ENCODE results near the gene UNC5C.

The UNC5C gene

GRCh38 chr4:95439896-95440295 is 108.9 kb downstream of the UNC5C start:
- no peak overlapping the region for H3K27ac ChIP-seq (ENCODE audit: low read depth, low read length)
- H3K4me1 ChIP-seq (ENCODE audit: control insufficient read depth in 1 of 2, insufficient read depth in 2 of 2, low read length in 2 of 2), result no peaks in the 10 kb centered on the region
- H3K9me3 ChIP-seq (ENCODE audit: control insufficient read depth in 1 of 2, low read length in 2 of 2), result no peaks in the 10 kb centered on the region
- no peak overlapping the region for H3K4me3 ChIP-seq (ENCODE audit: low read depth in 1 of 2, low read length in 2 of 2)
- H3K9ac ChIP-seq (ENCODE audit: low read depth in 1 of 2, low read length in 2 of 2), result no peak overlapping the region
- no peaks in the 10 kb centered on the region for H3K36me3 ChIP-seq (ENCODE audit: control insufficient read depth in 1 of 2, insufficient read depth in 2 of 2, low read length in 2 of 2)
- H3K27me3 ChIP-seq (ENCODE audit: control insufficient read depth in 1 of 2, insufficient read depth in 2 of 2, low read length in 2 of 2), result no peaks in the 10 kb centered on the region

GRCh38 chr4:95439071-95439470 is 109.7 kb downstream of the UNC5C start:
- no peak overlapping the region for H3K9ac ChIP-seq (ENCODE audit: low read depth in 1 of 2, low read length in 2 of 2)
- H3K27me3 ChIP-seq (ENCODE audit: control insufficient read depth in 1 of 2, insufficient read depth in 2 of 2, low read length in 2 of 2), result no peaks in the 10 kb centered on the region
- no peaks in the 10 kb centered on the region for H3K4me1 ChIP-seq (ENCODE audit: control insufficient read depth in 1 of 2, insufficient read depth in 2 of 2, low read length in 2 of 2)
- no peak overlapping the region for H3K4me3 ChIP-seq (ENCODE audit: low read depth in 1 of 2, low read length in 2 of 2)
- no peaks in the 10 kb centered on the region for H3K9me3 ChIP-seq (ENCODE audit: control insufficient read depth in 1 of 2, low read length in 2 of 2)
- no peaks in the 10 kb centered on the region for H3K36me3 ChIP-seq (ENCODE audit: control insufficient read depth in 1 of 2, insufficient read depth in 2 of 2, low read length in 2 of 2)
- H3K27ac ChIP-seq (ENCODE audit: low read depth, low read length), result no peak overlapping the region

GRCh38 chr4:95432466-95432865 is 116.3 kb downstream of the UNC5C start:
- Histone ChIP-seq H3K27ac (ENCODE audit: low read depth, low read length) (no peak overlapping the region), H3K9me3 (ENCODE audit: control insufficient read depth in 1 of 2, low read length in 2 of 2) (no peaks in the 10 kb centered on the region), H3K9ac (ENCODE audit: low read depth in 1 of 2, low read length in 2 of 2) (no peak overlapping the region), H3K36me3 (ENCODE audit: control insufficient read depth in 1 of 2, insufficient read depth in 2 of 2, low read length in 2 of 2) (no peaks in the 10 kb centered on the region), H3K27me3 (ENCODE audit: control insufficient read depth in 1 of 2, insufficient read depth in 2 of 2, low read length in 2 of 2) (no peaks in the 10 kb centered on the region), H3K4me1 (ENCODE audit: control insufficient read depth in 1 of 2, insufficient read depth in 2 of 2, low read length in 2 of 2) (no peaks in the 10 kb centered on the region), H3K4me3 (ENCODE audit: low read depth in 1 of 2, low read length in 2 of 2) (no peak overlapping the region)

- H3K4me3 ChIP-seq (ENCODE audit: low read depth in 1 of 2, low read length in 2 of 2), result no peak overlapping the region
- H3K36me3 ChIP-seq (ENCODE audit: control insufficient read depth in 1 of 2, insufficient read depth in 2 of 2, low read length in 2 of 2), result no peaks in the 10 kb centered on the region
- no peak overlapping the region for H3K27ac ChIP-seq (ENCODE audit: low read depth, low read length)
- no peaks in the 10 kb centered on the region for H3K27me3 ChIP-seq (ENCODE audit: control insufficient read depth in 1 of 2, insufficient read depth in 2 of 2, low read length in 2 of 2)
- H3K4me1 ChIP-seq (ENCODE audit: control insufficient read depth in 1 of 2, insufficient read depth in 2 of 2, low read length in 2 of 2), result no peaks in the 10 kb centered on the region
- H3K9ac ChIP-seq (ENCODE audit: low read depth in 1 of 2, low read length in 2 of 2), result no peak overlapping the region
- H3K9me3 ChIP-seq (ENCODE audit: control insufficient read depth in 1 of 2, low read length in 2 of 2), result no peaks in the 10 kb centered on the region
Observed at GRCh38 chr4:95431678-95432077, 117.1 kb downstream of the UNC5C start.

GRCh38 chr4:95429416-95429815 is 119.4 kb downstream of the UNC5C start:
- Histone ChIP-seq H3K27ac (ENCODE audit: low read depth, low read length) (no peak overlapping the region), H3K27me3 (ENCODE audit: control insufficient read depth in 1 of 2, insufficient read depth in 2 of 2, low read length in 2 of 2) (no peaks in the 10 kb centered on the region)

DNA sequence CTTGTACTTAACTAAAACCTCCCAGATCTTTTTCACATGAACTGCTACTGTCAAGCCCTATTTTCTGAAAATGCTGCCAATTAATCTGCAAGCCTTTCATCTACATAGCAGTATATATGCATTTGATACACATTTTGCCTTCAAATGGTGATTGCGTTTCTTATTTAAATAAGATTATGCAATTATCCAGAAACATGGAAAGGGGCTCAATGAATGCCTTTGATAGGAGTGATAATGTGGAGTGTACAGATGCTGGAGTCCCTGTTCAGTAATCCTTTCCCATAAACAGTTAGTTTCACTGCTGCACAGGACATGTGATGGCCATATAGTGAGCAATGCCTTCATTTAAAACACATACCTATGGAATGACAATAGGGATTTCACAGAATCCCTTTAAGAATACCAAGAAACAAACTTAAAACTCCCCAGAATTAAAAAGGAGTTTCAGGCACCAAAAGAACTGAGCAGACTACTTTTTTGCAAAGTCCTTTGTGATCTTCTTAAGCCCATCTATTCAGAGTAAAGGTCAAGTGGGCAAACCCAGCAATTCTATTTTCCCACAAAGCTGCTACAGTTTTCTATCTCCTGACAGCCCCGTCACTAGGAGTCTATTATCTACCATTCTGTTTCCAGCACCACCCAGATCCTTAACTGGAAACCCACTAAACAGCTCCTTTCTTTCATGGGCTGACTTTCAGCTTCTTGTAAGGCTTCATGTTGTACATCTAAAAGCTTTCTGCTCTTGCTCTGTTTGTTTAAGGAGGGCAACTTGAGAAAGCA is 120.3 kb downstream of the UNC5C start:
- no peak overlapping the region for H3K9ac ChIP-seq (ENCODE audit: low read depth in 1 of 2, low read length in 2 of 2)
- no peaks in the 10 kb centered on the region for H3K4me1 ChIP-seq (ENCODE audit: control insufficient read depth in 1 of 2, insufficient read depth in 2 of 2, low read length in 2 of 2)
- no peaks in the 10 kb centered on the region for H3K27me3 ChIP-seq (ENCODE audit: control insufficient read depth in 1 of 2, insufficient read depth in 2 of 2, low read length in 2 of 2)
- no peaks in the 10 kb centered on the region for H3K36me3 ChIP-seq (ENCODE audit: control insufficient read depth in 1 of 2, insufficient read depth in 2 of 2, low read length in 2 of 2)
- no peak overlapping the region for H3K4me3 ChIP-seq (ENCODE audit: low read depth in 1 of 2, low read length in 2 of 2)
- no peak overlapping the region for H3K27ac ChIP-seq (ENCODE audit: low read depth, low read length)
- no peaks in the 10 kb centered on the region for H3K9me3 ChIP-seq (ENCODE audit: control insufficient read depth in 1 of 2, low read length in 2 of 2)

More at GRCh38 chr4:95429416-95429815, 119.4 kb downstream of the UNC5C start:
- H3K36me3 ChIP-seq (ENCODE audit: control insufficient read depth in 1 of 2, insufficient read depth in 2 of 2, low read length in 2 of 2), result no peaks in the 10 kb centered on the region
- H3K4me3 ChIP-seq (ENCODE audit: low read depth in 1 of 2, low read length in 2 of 2), result no peak overlapping the region
- no peak overlapping the region for H3K9ac ChIP-seq (ENCODE audit: low read depth in 1 of 2, low read length in 2 of 2)
- H3K4me1 ChIP-seq (ENCODE audit: control insufficient read depth in 1 of 2, insufficient read depth in 2 of 2, low read length in 2 of 2), result no peaks in the 10 kb centered on the region
- H3K9me3 ChIP-seq (ENCODE audit: control insufficient read depth in 1 of 2, low read length in 2 of 2), result no peaks in the 10 kb centered on the region

DNA sequence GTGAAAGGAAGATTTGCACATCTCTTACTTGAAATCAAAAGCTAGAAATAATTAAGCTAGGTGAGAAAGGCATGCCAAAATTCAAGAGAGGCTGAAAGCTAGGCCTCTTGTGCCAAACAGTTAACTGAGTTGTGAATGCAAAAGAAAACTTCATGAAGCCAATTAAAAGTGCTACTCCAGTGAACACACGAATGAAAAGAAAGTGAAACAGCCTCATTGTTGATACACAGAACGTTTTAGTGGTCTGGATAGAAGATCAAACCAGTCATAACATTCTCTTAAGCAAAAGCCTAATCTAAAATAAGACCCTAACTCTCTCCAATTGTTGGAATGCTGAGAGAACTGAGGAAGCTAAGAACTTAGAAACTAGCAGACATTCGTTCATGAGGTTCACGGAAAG is 122.3 kb downstream of the UNC5C start:
- Histone ChIP-seq H3K9ac (ENCODE audit: low read depth in 1 of 2, low read length in 2 of 2) (no peak overlapping the region), H3K9me3 (ENCODE audit: control insufficient read depth in 1 of 2, low read length in 2 of 2) (no peaks in the 10 kb centered on the region), H3K27ac (ENCODE audit: low read depth, low read length) (no peak overlapping the region), H3K27me3 (ENCODE audit: control insufficient read depth in 1 of 2, insufficient read depth in 2 of 2, low read length in 2 of 2) (no peaks in the 10 kb centered on the region), H3K4me3 (ENCODE audit: low read depth in 1 of 2, low read length in 2 of 2) (no peak overlapping the region), H3K36me3 (ENCODE audit: control insufficient read depth in 1 of 2, insufficient read depth in 2 of 2, low read length in 2 of 2) (no peaks in the 10 kb centered on the region), H3K4me1 (ENCODE audit: control insufficient read depth in 1 of 2, insufficient read depth in 2 of 2, low read length in 2 of 2) (no peaks in the 10 kb centered on the region)

GRCh38 chr4:95422436-95422835 is 126.3 kb downstream of the UNC5C start:
- no peaks in the 10 kb centered on the region for H3K4me1 ChIP-seq (ENCODE audit: control insufficient read depth in 1 of 2, insufficient read depth in 2 of 2, low read length in 2 of 2)
- H3K27me3 ChIP-seq (ENCODE audit: control insufficient read depth in 1 of 2, insufficient read depth in 2 of 2, low read length in 2 of 2), result no peaks in the 10 kb centered on the region
- H3K36me3 ChIP-seq (ENCODE audit: control insufficient read depth in 1 of 2, insufficient read depth in 2 of 2, low read length in 2 of 2), result no peaks in the 10 kb centered on the region
- H3K9me3 ChIP-seq (ENCODE audit: control insufficient read depth in 1 of 2, low read length in 2 of 2), result no peaks in the 10 kb centered on the region
- no peak overlapping the region for H3K9ac ChIP-seq (ENCODE audit: low read depth in 1 of 2, low read length in 2 of 2)
- no peak overlapping the region for H3K4me3 ChIP-seq (ENCODE audit: low read depth in 1 of 2, low read length in 2 of 2)
- H3K27ac ChIP-seq (ENCODE audit: low read depth, low read length), result no peak overlapping the region

GRCh38 chr4:95421869-95422268 is 126.9 kb downstream of the UNC5C start:
- no peaks in the 10 kb centered on the region for H3K27me3 ChIP-seq (ENCODE audit: control insufficient read depth in 1 of 2, insufficient read depth in 2 of 2, low read length in 2 of 2)
- no peaks in the 10 kb centered on the region for H3K9me3 ChIP-seq (ENCODE audit: control insufficient read depth in 1 of 2, low read length in 2 of 2)
- H3K4me1 ChIP-seq (ENCODE audit: control insufficient read depth in 1 of 2, insufficient read depth in 2 of 2, low read length in 2 of 2), result no peaks in the 10 kb centered on the region
- H3K27ac ChIP-seq (ENCODE audit: low read depth, low read length), result no peak overlapping the region
- no peaks in the 10 kb centered on the region for H3K36me3 ChIP-seq (ENCODE audit: control insufficient read depth in 1 of 2, insufficient read depth in 2 of 2, low read length in 2 of 2)
- H3K4me3 ChIP-seq (ENCODE audit: low read depth in 1 of 2, low read length in 2 of 2), result no peak overlapping the region
- no peak overlapping the region for H3K9ac ChIP-seq (ENCODE audit: low read depth in 1 of 2, low read length in 2 of 2)

DNA sequence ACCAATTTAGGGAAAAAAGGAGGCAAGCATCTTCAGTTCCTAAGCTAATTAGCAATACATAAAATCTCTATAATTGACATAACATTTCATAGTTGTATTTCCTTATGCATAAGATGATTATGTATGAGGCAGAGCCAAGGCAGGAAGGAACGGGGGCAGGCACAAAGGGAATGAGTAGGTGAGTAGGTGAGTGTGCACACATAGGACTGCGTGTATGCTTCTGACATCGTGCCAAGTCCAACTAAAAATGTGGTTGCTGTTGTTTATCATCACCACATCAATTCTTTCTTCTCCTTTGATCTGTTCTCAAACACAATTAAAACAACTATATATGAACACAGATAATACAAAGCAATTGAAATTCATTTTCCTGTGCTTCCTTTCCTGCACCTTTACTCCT is 131.2 kb downstream of the UNC5C start:
- no peaks in the 10 kb centered on the region for H3K27me3 ChIP-seq (ENCODE audit: control insufficient read depth in 1 of 2, insufficient read depth in 2 of 2, low read length in 2 of 2)
- H3K9ac ChIP-seq (ENCODE audit: low read depth in 1 of 2, low read length in 2 of 2), result no peak overlapping the region
- no peak overlapping the region for H3K4me3 ChIP-seq (ENCODE audit: low read depth in 1 of 2, low read length in 2 of 2)
- no peak overlapping the region for H3K27ac ChIP-seq (ENCODE audit: low read depth, low read length)
- H3K4me1 ChIP-seq (ENCODE audit: control insufficient read depth in 1 of 2, insufficient read depth in 2 of 2, low read length in 2 of 2), result no peaks in the 10 kb centered on the region
- H3K36me3 ChIP-seq (ENCODE audit: control insufficient read depth in 1 of 2, insufficient read depth in 2 of 2, low read length in 2 of 2), result no peaks in the 10 kb centered on the region
- H3K9me3 ChIP-seq (ENCODE audit: control insufficient read depth in 1 of 2, low read length in 2 of 2), result no peaks in the 10 kb centered on the region

Measured in duodenal mucosa (tissue), 2 donors.